Islet precursor cell (in vitro differentiated cells): ENCODE data around the gene SYT7.

Experiments
- DNase-seq: peaks from one replicate; pipeline ENCODE4 v3.0.0-alpha.2; 2018

SYT7 gene

DNA sequence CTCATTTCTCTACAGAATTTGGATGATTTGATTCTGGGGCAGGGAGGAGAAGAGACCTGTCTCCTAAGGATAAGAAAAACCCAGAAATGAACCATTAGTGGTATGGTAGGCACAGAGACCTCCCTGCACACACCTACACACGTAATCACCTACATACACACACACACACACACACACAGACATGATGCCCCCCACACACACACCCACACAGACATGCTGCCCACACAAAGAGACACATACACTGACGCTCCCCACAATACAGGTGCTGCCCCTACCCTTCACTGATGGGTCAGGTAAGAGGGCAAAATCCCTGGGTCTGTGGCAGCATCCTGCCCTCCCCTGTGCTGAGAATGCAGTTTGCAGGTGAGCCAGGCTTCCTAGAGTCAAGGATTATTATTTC, 1.1 kb upstream of the SYT7 start:
- no peak for DNase-seq

DNA sequence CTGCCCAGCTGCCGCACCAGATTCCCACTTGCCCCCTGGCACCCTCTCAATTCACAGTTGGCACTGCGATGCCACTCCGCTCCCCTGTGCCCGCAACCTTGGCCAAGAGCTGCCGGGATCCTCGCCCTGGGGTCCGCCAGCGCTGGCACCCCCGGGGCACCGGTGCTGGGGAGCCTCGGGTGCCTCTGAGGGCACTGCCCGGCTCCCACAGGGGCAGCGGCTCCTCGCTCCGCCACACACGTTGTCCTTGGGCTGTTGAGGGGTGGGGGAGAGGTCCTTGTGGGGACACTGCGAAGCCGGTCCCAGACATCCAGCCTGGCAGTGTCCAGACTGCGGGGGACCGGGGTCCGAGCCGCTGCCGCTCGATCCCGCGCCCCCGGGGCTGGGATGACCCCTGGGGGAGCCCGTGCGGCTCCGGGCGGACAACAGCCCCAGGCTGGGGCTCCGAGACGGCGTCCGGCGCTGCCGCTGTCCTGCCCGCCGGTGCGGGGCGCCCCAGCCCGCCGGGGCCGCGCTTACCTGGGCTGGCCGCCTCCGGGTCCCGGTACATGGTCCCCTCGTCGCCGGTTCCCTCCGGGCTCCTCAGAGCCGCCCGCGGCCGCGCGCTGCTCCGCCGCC, 496 bp downstream of the SYT7 start:
- no peak for DNase-seq

DNA sequence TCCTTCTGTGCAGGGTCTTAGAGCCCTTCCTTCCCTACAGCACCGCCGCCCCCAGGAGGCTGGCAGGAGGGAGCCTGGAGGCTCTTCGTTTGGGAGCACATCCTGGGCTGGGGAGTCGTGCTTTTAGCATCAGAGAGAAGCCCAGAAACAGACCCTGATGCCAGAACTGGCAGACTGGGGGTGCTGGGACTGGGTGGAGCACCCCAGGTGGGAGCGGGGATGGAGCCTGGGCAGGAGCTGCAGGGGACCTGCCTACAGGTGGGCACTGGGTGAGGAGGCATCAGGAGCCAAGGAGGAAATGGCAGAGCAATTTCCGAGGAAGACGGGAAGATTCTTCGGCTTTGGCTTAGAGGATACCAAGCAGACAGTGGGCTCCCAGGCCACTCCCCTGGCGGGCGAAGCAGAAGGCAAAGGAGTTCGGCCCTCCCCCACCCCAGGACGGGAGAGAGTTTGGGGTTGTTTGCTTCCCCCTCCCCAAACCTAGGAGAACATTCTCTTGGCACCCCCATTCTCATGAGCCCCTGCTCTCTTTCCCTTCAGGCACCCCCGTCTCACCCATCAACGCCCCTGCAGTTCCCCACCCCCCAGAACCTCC, 1.1 kb downstream of the SYT7 start:
- no peak for DNase-seq

DNA sequence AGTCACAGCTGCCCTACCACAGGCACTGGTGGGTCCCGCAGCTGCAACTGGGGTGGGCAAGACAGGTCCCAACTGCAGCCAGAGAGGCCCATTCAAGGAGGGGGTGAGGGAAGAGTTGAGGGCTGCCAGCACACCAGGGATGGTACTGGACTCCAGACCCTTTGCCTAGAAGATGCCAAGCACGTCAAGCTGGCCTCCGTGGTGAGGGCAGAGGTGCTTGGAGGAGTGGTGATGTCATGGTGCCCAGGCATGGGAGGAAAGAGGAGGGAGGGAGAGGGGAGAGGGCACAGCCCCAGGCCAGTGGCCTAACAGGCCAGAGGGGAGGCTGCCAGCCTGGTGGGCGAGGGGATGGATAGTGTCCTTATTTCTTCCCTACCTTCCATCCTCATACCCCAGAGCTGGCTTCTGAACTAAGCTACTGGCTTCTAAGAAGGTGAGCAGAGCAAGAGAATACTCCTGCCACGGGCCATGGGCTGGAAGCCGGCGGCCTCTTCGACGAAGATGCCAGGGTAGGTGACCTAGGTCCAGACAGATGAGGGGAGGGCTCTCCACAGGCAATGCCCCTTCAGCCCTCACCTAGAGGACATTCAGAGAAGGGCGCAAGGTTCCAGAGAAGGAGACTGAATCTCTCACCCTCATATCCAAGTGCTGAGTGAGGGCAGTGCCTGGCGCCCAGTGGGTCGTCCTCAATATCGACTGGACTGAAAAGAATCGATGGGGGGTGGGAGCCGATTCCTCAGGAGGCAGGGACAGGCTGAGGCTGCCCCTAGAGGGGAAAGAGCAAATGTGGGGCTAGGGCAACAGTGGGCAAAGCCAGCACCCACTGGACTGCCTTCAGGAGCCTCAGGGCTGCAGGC, 1.8 kb downstream of the SYT7 start:
- DNase-seq: no peak

DNA sequence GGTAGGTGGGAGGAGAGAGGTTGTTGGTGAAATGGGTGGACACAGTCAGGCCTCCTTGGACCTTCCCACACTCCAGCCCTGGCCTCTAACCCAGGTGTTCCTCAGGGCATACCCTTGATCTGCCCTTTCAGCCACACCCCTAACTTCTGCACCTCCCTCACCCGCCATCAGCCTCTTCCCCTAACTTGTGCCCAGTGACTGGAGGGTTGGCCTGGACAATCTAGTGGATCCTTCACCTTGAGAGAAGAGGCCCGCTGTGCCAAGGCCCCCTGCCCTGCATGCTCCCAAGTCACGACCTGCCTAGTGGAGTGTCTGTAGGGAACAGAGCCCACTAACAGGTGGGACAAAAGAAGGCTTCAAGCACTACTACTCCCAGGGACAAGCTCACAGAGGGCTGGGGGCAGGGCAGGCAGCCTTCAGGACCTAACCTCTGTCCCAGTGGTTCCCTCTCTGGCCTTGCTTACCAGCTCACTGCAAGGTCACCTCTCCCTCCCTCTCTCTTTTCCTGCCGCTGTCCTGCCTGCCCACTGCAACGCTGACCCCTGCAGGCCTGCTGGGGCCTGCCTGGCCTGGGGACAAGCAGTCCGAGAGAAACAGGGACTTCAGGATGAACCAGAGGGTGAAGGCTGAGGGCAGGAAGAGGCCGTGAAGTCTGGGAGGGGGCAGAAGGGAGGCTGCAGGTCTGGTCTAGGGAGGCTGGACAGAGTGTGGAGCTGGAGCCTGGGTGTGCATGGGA, 3.3 kb downstream of the SYT7 start:
- peak; percentile 93 for DNase-seq

DNA sequence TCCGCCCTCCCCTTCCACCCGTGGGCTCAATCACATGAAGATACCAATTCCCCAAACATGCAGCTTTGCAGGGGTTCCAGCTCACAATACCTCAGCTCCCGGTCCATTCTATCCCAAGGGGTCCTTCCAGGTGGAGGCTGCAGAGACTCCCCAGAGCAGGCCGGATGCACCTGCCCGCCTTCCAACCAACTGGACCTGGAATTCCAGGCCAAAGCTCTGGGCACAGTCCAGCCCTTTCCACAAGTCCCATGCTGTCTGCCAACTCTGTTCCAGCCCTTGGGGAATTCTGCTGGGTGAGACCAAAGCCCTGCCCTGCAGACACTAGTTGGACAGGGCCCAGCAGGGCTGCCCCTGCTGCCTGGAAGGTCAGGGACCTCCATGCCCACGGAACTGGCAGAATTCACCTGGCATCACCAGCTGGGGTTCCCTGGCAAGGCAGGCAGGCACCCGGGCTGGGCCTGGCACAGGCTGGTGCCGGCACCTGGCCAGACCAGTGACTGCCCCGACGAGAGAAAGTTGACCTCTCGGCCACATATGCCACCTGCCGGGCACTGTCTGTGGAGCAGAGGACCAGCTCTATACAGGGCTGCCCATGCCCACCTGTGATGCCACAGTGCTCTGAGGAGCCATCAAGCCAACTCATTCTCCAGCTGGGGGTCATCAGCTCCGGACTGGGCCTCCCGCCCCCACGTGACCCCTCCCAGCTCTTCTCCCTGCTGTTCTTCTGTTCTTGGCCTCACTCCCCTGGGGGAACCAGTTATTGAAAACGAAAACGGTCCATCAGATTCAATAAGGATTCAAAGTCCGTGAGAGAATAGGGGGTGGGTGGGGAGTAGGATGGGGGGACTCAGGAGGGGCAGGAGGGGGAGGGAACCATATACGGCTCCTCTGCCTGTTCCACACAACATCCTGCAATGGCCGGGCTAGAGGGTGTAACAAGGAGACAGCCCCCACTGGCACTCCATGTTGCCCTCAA, 4.7 kb downstream of the SYT7 start:
- DNase-seq: no peak

DNA sequence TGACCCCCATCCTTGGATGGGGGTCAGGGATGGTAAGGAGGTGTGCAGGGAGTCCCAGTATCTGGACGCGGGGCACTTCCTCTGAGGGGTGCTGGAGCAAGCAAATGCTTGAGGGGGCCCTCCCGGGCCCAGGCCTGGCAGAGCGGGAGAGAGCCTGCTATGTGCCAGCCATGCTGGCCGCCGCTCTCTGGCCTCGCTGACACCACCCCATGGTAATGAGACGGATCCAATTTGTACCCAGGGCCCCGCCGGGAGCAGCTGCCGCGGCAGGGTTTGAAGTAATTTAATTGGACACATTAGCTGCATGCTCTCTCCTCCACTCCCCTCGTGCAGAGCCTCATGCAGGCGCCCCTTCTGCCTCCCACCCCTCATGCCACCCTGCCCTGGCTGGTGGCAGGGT, 6.3 kb downstream of the SYT7 start:
- DNase-seq: no peak

DNA sequence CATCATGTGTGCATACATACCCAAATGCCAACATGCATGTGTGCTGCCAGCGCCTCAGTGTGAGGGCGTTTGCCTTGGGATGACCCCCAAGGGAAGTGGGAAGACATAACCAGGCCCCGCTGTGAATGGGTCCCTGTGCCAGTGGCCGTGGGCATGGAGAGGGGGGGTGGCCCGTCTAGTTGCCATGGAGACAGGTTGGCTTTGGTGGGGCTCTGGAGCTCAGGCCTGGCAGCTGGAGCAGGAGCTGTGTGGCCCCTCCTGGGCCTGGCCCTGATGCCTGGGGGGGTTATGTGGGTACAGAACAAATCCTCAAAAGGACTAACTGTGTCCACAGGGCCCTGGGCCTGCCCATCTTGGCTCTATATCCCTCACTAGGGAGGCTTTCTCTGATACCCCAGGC, 8.0 kb downstream of the SYT7 start:
- DNase-seq: no peak

DNA sequence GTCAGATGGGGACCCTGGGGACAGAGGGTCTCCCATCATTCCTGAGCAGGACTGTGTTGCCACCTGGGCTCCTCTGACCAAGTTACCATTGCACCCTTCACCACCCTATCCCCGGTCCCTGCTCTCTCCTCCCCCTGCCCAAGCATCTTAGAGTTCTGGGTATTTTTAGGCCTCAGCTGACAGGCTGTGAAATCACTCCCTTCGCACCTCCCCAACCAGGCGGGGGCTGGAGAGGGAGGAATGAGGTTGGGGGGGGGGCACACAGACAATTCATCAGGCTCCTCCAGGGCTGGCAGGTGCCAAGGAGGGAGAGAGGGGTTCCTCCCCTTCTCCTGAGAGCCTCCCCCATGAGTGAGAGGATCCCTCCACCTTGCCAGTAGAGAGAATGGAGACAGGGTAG, 9.0 kb downstream of the SYT7 start:
- DNase-seq: no peak

DNA sequence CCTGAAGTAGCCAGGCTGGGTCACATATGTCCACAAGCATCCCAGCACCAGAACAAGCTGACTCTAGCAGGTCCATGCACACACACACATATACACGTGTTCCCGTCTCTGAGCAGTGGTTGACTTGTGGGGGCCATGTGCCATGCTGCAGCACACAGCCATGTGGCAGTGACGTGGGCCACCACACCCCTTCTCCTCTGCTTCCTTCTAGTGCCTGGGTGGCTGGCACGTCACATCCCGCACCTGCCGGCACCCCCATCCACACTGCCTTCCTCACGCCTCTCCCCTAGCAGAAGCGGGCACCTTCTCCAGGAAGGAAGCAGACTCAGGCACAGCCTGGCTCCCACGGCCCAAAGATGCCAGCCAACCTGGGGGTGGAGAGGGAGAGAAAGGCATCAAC, 9.5 kb downstream of the SYT7 start:
- DNase-seq: no peak

DNA sequence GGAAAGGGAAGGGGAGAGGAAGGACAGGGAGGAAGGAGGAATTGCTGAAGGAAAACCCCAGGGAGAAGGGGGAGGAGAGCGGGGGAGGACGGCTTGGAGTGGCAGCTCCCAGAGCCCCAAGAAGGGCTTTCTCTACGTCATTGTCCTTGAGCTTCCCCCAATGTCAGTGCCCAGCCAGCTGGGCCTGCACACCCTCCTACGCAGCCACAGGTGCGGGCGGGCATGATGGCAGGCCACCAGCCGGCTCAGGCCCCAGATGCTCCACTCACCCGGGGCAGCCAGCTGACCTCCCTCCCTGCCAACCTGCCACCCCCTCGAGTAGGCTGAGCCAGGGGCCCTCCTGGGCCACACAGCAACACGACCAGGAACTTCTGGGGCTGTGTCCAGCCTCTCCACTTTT, 11.2 kb downstream of the SYT7 start:
- no peak for DNase-seq

DNA sequence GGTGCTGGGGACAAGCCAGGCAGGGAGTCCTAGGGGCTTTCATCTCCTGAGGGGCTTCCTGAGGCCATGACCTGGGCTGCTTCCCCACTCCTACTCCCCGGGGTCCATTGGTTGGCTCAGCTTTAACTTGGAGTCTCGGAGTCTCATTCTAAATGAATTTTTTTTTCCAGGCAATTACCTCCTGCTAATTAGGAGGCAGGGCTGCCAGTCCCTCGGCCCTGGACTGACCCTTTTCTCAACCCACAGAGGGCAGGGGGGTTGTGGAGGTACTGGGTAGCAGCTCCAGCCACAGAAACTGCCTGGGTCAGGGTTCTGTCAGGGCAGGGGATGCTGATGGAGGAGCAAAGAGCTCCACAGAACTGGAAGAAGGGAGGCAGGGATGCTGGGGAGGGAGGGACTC, 11.9 kb downstream of the SYT7 start:
- DNase-seq: no peak

DNA sequence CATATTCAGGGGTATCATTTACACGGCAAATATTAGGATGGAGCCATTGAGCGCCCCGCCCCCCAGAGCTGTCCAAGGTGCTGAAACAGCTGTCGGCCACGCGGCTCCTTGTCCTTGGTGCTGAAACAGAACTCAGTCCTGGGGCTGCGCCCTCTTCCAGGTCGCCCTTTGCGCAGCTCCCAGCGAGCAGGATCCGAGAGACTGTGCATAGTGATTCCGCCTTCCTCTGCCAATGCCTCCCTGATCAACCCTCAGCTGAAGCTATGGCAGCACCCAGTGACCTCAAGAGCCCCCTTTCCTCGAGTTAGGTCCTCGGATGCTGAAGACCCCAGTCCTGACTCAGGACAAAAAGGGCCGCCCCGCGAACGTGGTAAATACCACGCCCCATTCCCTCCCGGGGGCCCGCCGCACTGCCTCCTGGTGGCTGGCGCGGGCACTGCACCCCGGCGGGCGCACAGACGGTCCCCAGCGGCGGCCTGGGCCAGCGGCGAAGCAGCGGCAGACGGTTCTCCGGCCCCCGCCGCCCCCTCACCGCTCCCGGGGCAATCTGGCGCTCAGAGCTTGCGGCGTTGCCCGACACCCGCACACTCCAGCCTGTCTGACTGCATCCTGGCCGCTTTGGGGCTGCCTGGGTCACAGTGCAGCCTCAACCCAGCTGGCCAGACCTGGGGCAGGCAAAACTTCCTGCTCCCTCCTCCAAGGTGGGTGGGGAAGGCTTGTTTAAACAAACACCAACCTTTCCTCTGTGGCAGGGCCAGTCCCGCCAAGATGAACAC, 13.4 kb downstream of the SYT7 start:
- peak; percentile 94 for DNase-seq

DNA sequence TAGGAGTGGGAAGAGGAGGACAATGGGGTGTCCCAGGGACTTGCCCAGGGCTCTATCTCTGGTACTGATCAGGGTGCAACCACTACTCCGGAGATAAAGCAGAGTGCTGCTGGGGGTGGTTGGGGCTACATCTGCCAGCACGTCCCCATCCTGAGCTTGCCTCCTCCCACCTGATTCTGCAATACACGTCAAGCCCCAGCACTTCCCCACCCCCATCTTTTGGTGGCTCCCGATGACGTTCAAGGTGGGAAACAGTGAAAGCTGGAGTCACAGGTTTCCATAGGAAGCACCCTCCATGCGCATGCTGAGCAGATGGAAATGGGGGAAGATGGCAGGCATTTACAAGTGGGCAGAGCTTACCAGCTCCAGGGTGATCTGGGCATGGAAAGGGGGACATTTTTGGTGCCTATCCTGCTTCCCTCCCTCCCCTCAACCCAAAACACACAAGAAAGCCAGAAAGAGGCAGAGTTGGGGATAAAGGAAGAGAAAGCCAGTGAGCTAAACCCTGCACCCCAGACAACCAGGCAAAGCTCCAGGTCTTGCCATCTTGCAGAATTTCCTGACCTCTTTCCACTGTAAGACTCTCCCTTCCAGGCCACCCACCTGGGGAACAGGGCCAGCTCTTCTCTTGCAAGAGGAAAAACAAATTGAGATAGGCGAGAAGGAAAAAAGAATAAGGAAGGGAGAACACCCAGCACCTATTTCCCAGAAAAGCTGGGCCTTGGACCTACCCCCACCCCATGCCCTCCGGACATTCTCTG, 15.8 kb downstream of the SYT7 start:
- no peak for DNase-seq

DNA sequence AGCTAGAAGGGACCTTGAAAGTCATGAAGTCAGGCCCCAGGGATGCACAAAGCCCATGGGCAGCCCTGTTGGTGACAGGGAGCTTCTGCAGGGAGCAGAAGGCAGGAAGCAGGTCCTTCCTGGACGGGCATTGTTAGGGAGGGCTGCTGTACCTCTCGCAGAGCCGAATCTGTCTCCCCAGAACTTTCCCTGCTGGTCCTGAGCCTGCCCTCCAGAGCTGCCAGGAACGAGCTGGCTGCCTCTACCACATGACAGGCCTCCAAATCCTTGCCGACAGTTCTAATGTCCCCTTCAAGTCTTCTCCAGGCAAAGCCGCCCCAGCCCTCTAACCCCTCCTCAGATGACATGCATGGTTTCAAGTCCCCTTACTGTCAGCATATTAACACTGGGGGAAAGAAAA, 20.1 kb downstream of the SYT7 start:
- no peak for DNase-seq

DNA sequence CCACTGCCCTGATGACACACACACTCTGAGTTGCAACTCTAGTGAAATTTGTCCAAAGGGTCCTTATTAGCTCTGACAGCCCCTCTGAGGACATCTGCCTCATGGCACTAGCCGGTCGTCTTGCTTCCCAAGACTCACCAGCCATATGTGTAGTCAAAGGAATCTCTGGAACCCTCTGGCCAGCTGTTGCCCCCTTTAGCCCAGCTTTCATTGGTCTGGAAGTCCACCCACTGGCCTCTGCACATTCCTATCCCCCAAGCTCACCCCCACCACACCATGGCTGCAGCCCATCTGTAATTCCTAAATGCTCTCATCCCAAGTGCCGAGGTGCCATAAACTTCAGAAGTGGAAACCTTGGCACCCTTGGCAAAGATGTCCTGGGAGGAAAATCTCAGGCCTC, 24.3 kb downstream of the SYT7 start:
- no peak for DNase-seq

DNA sequence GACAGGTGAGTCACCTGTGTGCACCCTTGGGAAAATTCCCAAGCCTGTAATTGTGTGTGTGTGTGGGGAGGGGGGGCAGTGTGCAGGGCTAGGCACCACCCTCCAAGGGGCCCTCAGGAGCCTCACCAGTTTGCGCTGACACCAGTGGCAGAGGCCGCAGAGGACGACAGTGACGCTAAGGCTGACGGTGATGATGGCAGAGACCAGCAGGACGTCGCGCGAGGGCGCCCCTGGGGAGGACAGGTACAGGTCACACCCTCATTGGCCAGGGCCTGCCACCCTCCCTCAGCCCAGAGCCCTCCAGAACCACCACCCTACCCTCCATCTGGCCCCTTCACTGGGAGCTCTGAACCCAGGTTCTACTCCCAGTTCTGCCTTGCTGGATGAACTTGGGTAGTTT, 24.9 kb downstream of the SYT7 start:
- DNase-seq: no peak

DNA sequence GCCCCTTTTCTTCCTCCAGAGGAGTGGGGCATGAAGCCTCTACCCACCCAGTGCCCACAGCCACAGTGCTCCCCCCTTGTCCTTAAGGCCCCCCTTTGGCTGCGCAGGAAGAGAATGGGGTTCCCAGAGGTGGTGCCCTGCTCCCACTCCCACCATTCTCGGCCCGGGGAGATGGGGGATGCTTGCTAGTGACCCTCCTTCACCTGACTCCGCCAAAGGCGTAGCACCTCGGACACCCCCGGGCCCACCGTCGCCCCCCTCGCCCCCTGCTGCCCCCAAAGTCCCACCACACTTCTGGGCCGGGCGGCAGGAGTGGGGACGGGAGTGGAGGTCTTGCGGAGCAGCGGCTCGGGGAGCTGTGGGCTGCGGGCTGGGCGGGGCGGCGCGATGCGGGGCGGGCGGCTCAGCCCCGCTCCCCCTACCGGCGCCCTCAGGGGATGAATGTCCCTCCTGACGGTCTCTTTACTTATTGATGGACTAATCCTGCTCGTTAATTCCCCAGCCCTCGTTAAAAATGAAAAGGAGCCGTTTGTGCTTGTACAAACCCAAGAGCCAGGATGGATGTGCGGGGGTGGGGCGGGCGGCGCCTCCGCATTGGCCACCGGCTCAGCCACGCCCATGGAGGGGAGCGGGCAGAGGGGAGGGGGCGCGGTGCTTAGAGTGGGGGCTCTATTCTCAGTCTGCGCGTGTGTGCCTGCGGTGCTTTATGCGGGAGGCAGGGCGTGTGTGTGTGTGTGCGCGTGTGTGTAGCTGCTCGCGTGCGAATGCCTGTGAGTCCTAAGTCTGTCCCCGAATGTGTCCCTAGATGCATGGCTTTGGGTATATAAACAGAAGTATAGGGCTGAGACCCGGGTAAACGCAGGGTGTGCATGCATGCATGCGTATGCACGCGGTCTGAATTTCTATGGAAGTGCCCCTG, 25.6 kb downstream of the SYT7 start:
- peak; percentile 67 for DNase-seq

DNA sequence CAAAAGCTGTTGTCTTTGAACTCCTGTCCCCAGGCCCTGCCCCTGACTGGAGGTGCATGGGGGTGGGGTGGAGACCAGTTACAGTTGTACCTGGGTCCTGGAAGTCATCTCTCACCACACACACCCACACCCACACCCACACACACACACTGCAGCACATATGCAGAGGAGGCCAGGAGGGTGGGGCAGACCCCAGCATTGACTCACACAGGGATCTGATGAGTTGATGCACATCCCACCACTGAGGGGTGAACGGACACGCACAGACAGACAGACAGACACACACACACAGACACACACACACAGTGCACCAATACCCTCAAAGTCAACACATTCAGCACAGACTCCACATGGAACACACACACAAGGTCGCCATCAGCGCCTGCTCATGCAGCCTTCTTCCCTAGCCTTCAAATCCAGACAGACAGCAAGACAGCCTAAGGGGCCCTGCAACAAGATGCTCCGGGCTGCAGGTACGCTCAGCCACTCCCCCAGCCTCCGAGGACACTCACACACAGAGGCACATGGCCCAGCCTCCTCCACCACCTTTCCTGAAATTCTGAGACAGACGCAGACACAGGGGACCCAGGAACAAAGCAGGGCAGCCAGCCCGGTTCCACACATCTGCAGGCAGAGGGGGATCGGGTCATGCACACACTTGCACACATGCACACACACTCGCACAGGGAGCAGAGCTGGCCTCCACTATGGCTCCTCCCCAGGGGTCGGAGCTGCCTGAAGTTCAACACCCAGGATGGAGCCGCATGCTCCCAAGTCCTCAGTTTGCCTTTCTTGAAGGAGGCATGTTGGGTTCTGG, 26.5 kb downstream of the SYT7 start:
- DNase-seq: no peak
